ENCODE results near the gene PIK3R3. TPM values are rescaled to one million over a fixed set of nuclear protein-coding genes. Genes with fewer than 3 reads are reported as not detected.

PIK3R3 gene
- total and polyA plus RNA-seq, 9 of the 15 experiments (the other 6 are each of a cell fraction or from before 2014, with no cell fraction given), result 1.4 to 7.7 (median 4.6) TPM

GRCh38 chr1:46003315-46003714 lies 129.1 kb downstream of the PIK3R3 start:
- Histone ChIP-seq H3K27ac (ENCODE audit: extremely low read depth, low read depth, low read length) (no peak overlapping the region), H3K4me1 (replicated peaks in 1 of 2; ENCODE audit: control insufficient read depth in 2 of 2, insufficient read depth in 2 of 2, low read length in 2 of 2) (peaks cover 0 to 8% of the 10 kb centered on the region in 2 experiments; a peak in 2 of 5 replicates), H3K79me2 (ENCODE audit: control insufficient read depth, insufficient read depth, low read length) (no peaks in the 10 kb centered on the region), H3K9me3 (replicated peaks; ENCODE audit: control insufficient read depth, insufficient read depth, low read depth, low read length) (no peaks in the 10 kb centered on the region), H3K4me3 (no peak overlapping the region), H3K27me3 (ENCODE audit: control insufficient read depth in 2 of 2, insufficient read depth in 2 of 2, low read length in 2 of 2) (no peaks in the 10 kb centered on the region), H3K36me3 (ENCODE audit: control insufficient read depth, insufficient read depth, low read length) (peaks cover 31% of the 10 kb centered on the region), H2AFZ (ENCODE audit: low read depth, low read length) (no peak overlapping the region), H3K9me1 (ENCODE audit: control insufficient read depth, insufficient read depth, low read length) (peaks cover 4% of the 10 kb centered on the region), H4K20me1 (replicated peaks; ENCODE audit: control insufficient read depth, insufficient read depth, low read length) (no peaks in the 10 kb centered on the region), H3K9ac (ENCODE audit: insufficient read depth in 1 of 2, low read depth in 2 of 2, low read length in 2 of 2) (no peak overlapping the region), H3K4me2 (ENCODE audit: insufficient read depth, low read length) (no peak overlapping the region)
- ATAC-seq (no peak), FAIRE-seq (no peak), DNase-seq (ENCODE audit: extremely low read depth in 1 of 4, low spot score in 3 of 4) (no peak)
- ChIA-PET POLR2A (interaction anchor here (1.0 to 1.6 kb wide), 2 partner anchors 13 to 31 kb away, joined by 3 to 6 read pairs; no protein-coding TSS in a partner anchor), CTCF (ENCODE audit: low intra/inter-chr PET ratio) (no interaction called here)
- TF ChIP-seq GABPB2 (CRISPR knock-in tag; conservative IDR thresholded peaks at IDR 0.05), result no peak
- peak; percentile 86 for TF ChIP-seq CEBPB (tag; IDR thresholded peaks at IDR 0.05)
- intact Hi-C loops (cut with micrococcal nuclease), result no loop called here
- WGBS (ENCODE audit: insufficient coverage, low coverage, missing lambda C conversion rate), result 58% methylated on average over 5 of the region's 5 CpGs
- in situ Hi-C loops (cut with MboI), result no loop called here
- BruUV-seq (replicated peaks), result no TSS peak

GRCh38 chr1:46002551-46003150 lies 129.8 kb downstream of the PIK3R3 start:
- no peaks in the 10 kb centered on the region for H3K27me3 ChIP-seq (ENCODE audit: control insufficient read depth in 2 of 2, insufficient read depth in 2 of 2, low read length in 2 of 2)
- ChIA-PET CTCF (ENCODE audit: low intra/inter-chr PET ratio) (no interaction called here), POLR2A (interaction anchor here (0.9 to 2.0 kb wide), 4 partner anchors 8 to 32 kb away, joined by 3 to 6 read pairs (median 4); no protein-coding TSS in a partner anchor)
- H3K4me3 ChIP-seq, result no peak overlapping the region
- in situ Hi-C loops (cut with MboI), result no loop called here
- no peak overlapping the region for H3K27ac ChIP-seq (ENCODE audit: extremely low read depth, low read depth, low read length)
- H3K9ac ChIP-seq (ENCODE audit: insufficient read depth in 1 of 2, low read depth in 2 of 2, low read length in 2 of 2), result no peak overlapping the region
- ATAC-seq (no peak), DNase-seq (ENCODE audit: extremely low read depth in 1 of 4, low spot score in 3 of 4) (no peak), FAIRE-seq (no peak)
- no peak for TF ChIP-seq KLF10 (CRISPR knock-in tag; IDR thresholded peaks at IDR 0.05)
- no peak for TF ChIP-seq SMARCC2 (IDR thresholded peaks at IDR 0.05; ENCODE audit: low read depth)
- TF ChIP-seq JUND (IDR thresholded peaks at IDR 0.05; ENCODE audit: borderline replicate concordance, low read depth, low read length), result no peak
- no peak for TF ChIP-seq JUND (tag; IDR thresholded peaks at IDR 0.05; ENCODE audit: borderline replicate concordance, low read depth, low read length)
- no peak for TF ChIP-seq MAZ (CRISPR knock-in tag; conservative IDR thresholded peaks at IDR 0.05 in 1 of 2, IDR thresholded peaks at IDR 0.05 in 1 of 2)
- peaks cover 4% of the 10 kb centered on the region for H3K9me1 ChIP-seq (ENCODE audit: control insufficient read depth, insufficient read depth, low read length)
- H3K4me2 ChIP-seq (ENCODE audit: insufficient read depth, low read length), result no peak overlapping the region
- BruUV-seq (replicated peaks), result no TSS peak
- H2AFZ ChIP-seq (ENCODE audit: low read depth, low read length), result no peak overlapping the region
- H3K79me2 ChIP-seq (ENCODE audit: control insufficient read depth, insufficient read depth, low read length), result no peaks in the 10 kb centered on the region
- H3K36me3 ChIP-seq (ENCODE audit: control insufficient read depth, insufficient read depth, low read length), result peaks cover 24% of the 10 kb centered on the region
- intact Hi-C loops (cut with micrococcal nuclease), result no loop called here
- 94% methylated on average over 3 of the region's 3 CpGs for WGBS (ENCODE audit: insufficient coverage, low coverage, missing lambda C conversion rate)
- H3K9me3 ChIP-seq (replicated peaks; ENCODE audit: control insufficient read depth, insufficient read depth, low read depth, low read length), result no peaks in the 10 kb centered on the region
- no peaks in the 10 kb centered on the region for H4K20me1 ChIP-seq (replicated peaks; ENCODE audit: control insufficient read depth, insufficient read depth, low read length)
- peaks cover 0 to 8% of the 10 kb centered on the region in 2 experiments; a peak in 2 of 5 replicates for H3K4me1 ChIP-seq (replicated peaks in 1 of 2; ENCODE audit: control insufficient read depth in 2 of 2, insufficient read depth in 2 of 2, low read length in 2 of 2)

Data from K562 (cell line).